IMR-90 (cell line): ENCODE data around the gene GPX1. TPM values are rescaled to one million over a fixed set of nuclear protein-coding genes. Genes with fewer than 3 reads are reported as not detected.

Experiments
- ATAC-seq: fragments of 200-7000 bp; cut with Tn5 transposase; 2 replicates; pipeline ENCODE4 v1.9.1; 2020; ENCODE audit warnings: low read depth, mild to moderate bottlenecking, moderate library complexity
- BruUV-seq: library from RNA; stranded (reverse); fragments of 400-500 nt; replicated peaks from 2 replicates; lab custom pipeline; 2021; lab: Mats Ljungman, UMichigan
- CTCF ChIA-PET: fragments of 300-600 bp; formaldehyde crosslinking; extraction: SDS; loops from one replicate; lab custom pipeline; 2021; ENCODE audit warnings: antibody characterized with exemption; lab: Yijun Ruan, JAX
- POLR2A ChIA-PET: fragments of 300-600 bp; sonication (Branson Sonifier 250); formaldehyde crosslinking; loops from one replicate; lab custom pipeline; 2022; ENCODE audit warnings: antibody characterized with exemption; ENCODE audit not compliant: unreplicated experiment; lab: Charles Lee
- DNase-seq: peaks from one replicate; pipeline ENCODE4 v3.0.0; 2013
- H2AFZ ChIP-seq: replicated peaks from 2 replicates; pipeline ENCODE3; 2013; ENCODE audit warnings: low read length, mild to moderate bottlenecking; ENCODE audit not compliant: poor library complexity
- H2AK5ac ChIP-seq: 2 replicates; pipeline ENCODE4 v1.6.1; 2013; ENCODE audit warnings: low read depth, low read length, inconsistent platforms
- H2AK9ac ChIP-seq: replicated peaks from 2 replicates; pipeline ENCODE3; 2013; ENCODE audit warnings: mild to moderate bottlenecking, low read depth, low read length, moderate library complexity; ENCODE audit not compliant: poor library complexity
- H2BK120ac ChIP-seq: 2 replicates; pipeline ENCODE4 v1.6.1; 2013; ENCODE audit warnings: low read depth, low read length, inconsistent platforms
- H2BK15ac ChIP-seq: 3 replicates; pipeline ENCODE4 v1.6.1; 2013; ENCODE audit warnings: low read depth, low read length, inconsistent platforms
- H2BK20ac ChIP-seq: 2 replicates; pipeline ENCODE4 v1.6.1; 2013; ENCODE audit warnings: low read depth, mild to moderate bottlenecking, inconsistent platforms, low read length, moderate library complexity
- H2BK5ac ChIP-seq: 2 replicates; pipeline ENCODE4 v1.6.1; 2013; ENCODE audit warnings: mild to moderate bottlenecking, low read depth, low read length, inconsistent platforms; ENCODE audit not compliant: poor library complexity, severe bottlenecking
- H3K14ac ChIP-seq: replicated peaks from 2 replicates; pipeline ENCODE4 v1.6.1; 2013; ENCODE audit warnings: low read depth, low read length, inconsistent platforms
- H3K18ac ChIP-seq: 2 replicates; pipeline ENCODE4 v1.6.1; 2013; ENCODE audit warnings: low read depth, low read length, control low read depth
- H3K23ac ChIP-seq: 2 replicates; pipeline ENCODE4 v1.6.1; 2013; ENCODE audit warnings: low read depth, low read length, inconsistent platforms
- H3K27ac ChIP-seq: 2 replicates; pipeline ENCODE4 v1.5.1; 2013; ENCODE audit warnings: mild to moderate bottlenecking, control low read depth, low read length; ENCODE audit not compliant: insufficient read depth
- H3K27me3 ChIP-seq: 2 replicates; pipeline ENCODE4 v1.6.1; 2013; ENCODE audit warnings: low read length; ENCODE audit not compliant: control insufficient read depth, insufficient read depth
- H3K36me3 ChIP-seq: 2 replicates; pipeline ENCODE4 v1.6.1; 2013; ENCODE audit warnings: low read length, mixed read lengths; ENCODE audit not compliant: control insufficient read depth, insufficient read depth
- H3K4ac ChIP-seq: 2 replicates; pipeline ENCODE4 v1.6.1; 2013; ENCODE audit warnings: low read depth, low read length, inconsistent platforms
- H3K4me1 ChIP-seq: 2 replicates; pipeline ENCODE4 v1.6.1; 2013; ENCODE audit warnings: low read length, mixed read lengths; ENCODE audit not compliant: control insufficient read depth, insufficient read depth
- H3K4me2 ChIP-seq: 2 replicates; pipeline ENCODE4 v1.6.1; 2013; ENCODE audit warnings: low read depth, mild to moderate bottlenecking, control low read depth, low read length, moderate library complexity
- H3K4me3 ChIP-seq: 2 replicates; pipeline ENCODE4 v1.5.1; 2013; ENCODE audit warnings: low read depth, mild to moderate bottlenecking, control low read depth, low read length, moderate library complexity; ENCODE audit not compliant: insufficient read depth
- H3K56ac ChIP-seq: 2 replicates; pipeline ENCODE4 v1.6.1; 2013; ENCODE audit warnings: low read length, inconsistent platforms; ENCODE audit not compliant: insufficient read depth; ENCODE audit errors: extremely low read depth
- H3K79me1 ChIP-seq, 2 experiments: 2 replicates each; pipeline ENCODE4 v1.6.1; 2013; ENCODE audit warnings: low read length in 2 of 2, inconsistent platforms in 1 of 2, low read depth in 1 of 2
- H3K9ac ChIP-seq: 2 replicates; pipeline ENCODE4 v1.6.1; 2013; ENCODE audit warnings: low read depth, low read length, control low read depth
- H3K9me1 ChIP-seq: 2 replicates; pipeline ENCODE4 v1.6.1; 2013; ENCODE audit warnings: low read length, inconsistent platforms; ENCODE audit not compliant: insufficient read depth
- H3K9me3 ChIP-seq: 2 replicates; pipeline ENCODE4 v1.6.1; 2013; ENCODE audit warnings: low read length; ENCODE audit not compliant: control insufficient read depth, insufficient read depth
- H4K20me1 ChIP-seq: 2 replicates; pipeline ENCODE4 v1.6.1; 2013; ENCODE audit warnings: low read length, inconsistent platforms; ENCODE audit not compliant: insufficient read depth
- H4K5ac ChIP-seq: 2 replicates; pipeline ENCODE4 v1.6.1; 2013; ENCODE audit warnings: mild to moderate bottlenecking, low read depth, low read length, control low read depth
- H4K8ac ChIP-seq, 2 experiments: 2 replicates each; pipeline ENCODE4 v1.6.1; 2013; ENCODE audit warnings: low read depth in 2 of 2, low read length in 2 of 2, control low read depth in 1 of 2, inconsistent platforms in 1 of 2
- H4K91ac ChIP-seq: 2 replicates; pipeline ENCODE4 v1.6.1; 2013; ENCODE audit warnings: low read depth, low read length, inconsistent platforms; ENCODE audit not compliant: insufficient read depth
- CEBPB ChIP-seq: IDR thresholded peaks from 2 replicates; pipeline ENCODE4 v1.6.1; 2012; ENCODE audit warnings: low read depth, low read length, improper control_type of control experiment
- FOS ChIP-seq: fragments of 150-350 bp; IDR thresholded peaks from 2 replicates; pipeline ENCODE4 v1.6.1; 2016; ENCODE audit warnings: low read depth, low read length
- MAZ ChIP-seq: IDR thresholded peaks from 2 replicates; pipeline ENCODE4 v1.6.1; 2012; ENCODE audit warnings: low read depth, mild to moderate bottlenecking, low read length, improper control_type of control experiment, moderate library complexity, borderline replicate concordance
- MXI1 ChIP-seq: IDR thresholded peaks from 2 replicates; pipeline ENCODE4 v1.6.1; 2012; ENCODE audit warnings: low read depth, mild to moderate bottlenecking, low read length, moderate library complexity, borderline replicate concordance
- POLR2A ChIP-seq: IDR thresholded peaks from 2 replicates; pipeline ENCODE4 v1.6.1; 2012; ENCODE audit warnings: mild to moderate bottlenecking, low read depth, low read length
- RAD21 ChIP-seq: IDR thresholded peaks from 2 replicates; pipeline ENCODE4 v1.6.1; 2012; ENCODE audit warnings: low read length, improper control_type of control experiment
- WGBS, 2 experiments: methylation state at CpG; one replicate each; pipeline versions ENCODE4 v1.1.5 to v1.1.7; 2013; ENCODE audit warnings: missing lambda C conversion rate in 2 of 2; ENCODE audit not compliant: insufficient read length in 1 of 2; ENCODE audit errors: extremely low coverage in 2 of 2; 5-methylcytosine and 5-hydroxymethylcytosine counted together
- dilution Hi-C: fragments of 300-500 bp; cut with HindIII; formaldehyde crosslinking; loops from one replicate; pipeline ENCODE4 v1.14.3; 2018; ENCODE audit warnings: low sequenced_read_pairs; ENCODE audit not compliant: unreplicated experiment
- in situ Hi-C: fragments of 300-500 bp; cut with MboI; formaldehyde crosslinking; loops from 3 replicates; pipeline ENCODE4 v1.14.3; 2019; ENCODE audit warnings: low sequenced_read_pairs, inconsistent platforms, mixed read lengths
- intact Hi-C: fragments of 100-400 bp; cut with micrococcal nuclease; formaldehyde crosslinking; loops from 2 replicates; pipeline ENCODE4 v1.10.0; 2022
- polyA plus RNA-seq, 3 experiments: library from polyadenylated mRNA; depleted of rRNA; stranded (reverse); fragments of >200 nt; gene quantifications; 2 replicates each; pipeline ENCODE4 v1.2.3, GENCODE V29; 2012; ENCODE audit warnings: low replicate concordance in 1 of 3
- total RNA-seq: library from RNA; depleted of rRNA; stranded (reverse); fragments of >200 nt; gene quantifications from 2 replicates; pipeline ENCODE4 v1.2.3, GENCODE V29; 2012

The GPX1 gene
- total and polyA plus RNA-seq, 2 of the 4 experiments (the other 2 are of a cell fraction) = 128 to 680 TPM

GRCh38 chr3:49351521-49352011 lies 6.6 kb downstream of the GPX1 start:
- H3K27ac ChIP-seq = peak overlapping the region; percentile 88
- ChIA-PET POLR2A (interaction anchor here (1.1 to 2.3 kb wide), 2 partner anchors 11 to 60 kb away, joined by 3 to 9 read pairs; partner anchors contain the start of genes RHOA, TCTA and USP4), CTCF (interaction anchor here (0.7 to 1.0 kb wide), 2 partner anchors 8 to 78 kb away, joined by 3 read pairs; partner anchors contain the start of gene NICN1)
- peak overlapping the region in 1 of 2 experiments; percentile 50; a peak in 3 of 4 replicates for H4K8ac ChIP-seq
- no TSS peak for BruUV-seq
- H2AFZ ChIP-seq = no peak overlapping the region
- peak; percentile 88 for ATAC-seq
- H3K9me1 ChIP-seq = peaks cover 18% of the 10 kb centered on the region; the same call in 1 of the 2 replicates
- peaks cover 11% of the 10 kb centered on the region for H3K36me3 ChIP-seq
- in situ Hi-C loops (loop anchor here (5.0 kb wide), 1 partner anchor 61 kb away; the partner anchor contains the start of genes RHOA and TCTA), dilution Hi-C loops (no loop called here), intact Hi-C loops (loop anchor here (1.0 kb wide), 1 partner anchor 28 kb away; no protein-coding TSS in a partner anchor)
- peak overlapping the region; percentile 5; the same call in 1 of the 3 replicates for H2BK15ac ChIP-seq
- H4K91ac ChIP-seq = peak overlapping the region; percentile 62
- H3K9me3 ChIP-seq = no peaks in the 10 kb centered on the region
- H3K4me3 ChIP-seq = no peak overlapping the region
- peaks cover 20% of the 10 kb centered on the region for H3K4me1 ChIP-seq
- H4K5ac ChIP-seq = peak overlapping the region; percentile 43
- peak overlapping the region; percentile 48 for H3K4me2 ChIP-seq
- peak overlapping the region; percentile 59; the same call in 1 of the 2 replicates for H2BK20ac ChIP-seq
- H4K20me1 ChIP-seq = peaks cover 15% of the 10 kb centered on the region; the same call in 1 of the 2 replicates
- TF ChIP-seq RAD21 = peak; percentile 8; the same call in 1 of the 2 replicates
- TF ChIP-seq CEBPB = peak; percentile 77
- TF ChIP-seq MAZ = peak; percentile 69; the same call in 1 of the 2 replicates
- TF ChIP-seq FOS = peak; percentile 77
- TF ChIP-seq POLR2A = no peak
- peak; percentile 15; the same call in 1 of the 2 replicates for TF ChIP-seq MXI1
- no peak overlapping the region for H2AK9ac ChIP-seq
- DNase-seq = peak; percentile 94
- H3K27me3 ChIP-seq = no peaks in the 10 kb centered on the region
- H2BK120ac ChIP-seq = peak overlapping the region; percentile 62
- H3K18ac ChIP-seq = peak overlapping the region; percentile 21
- WGBS, 2 experiments = no CpG with 5 or more reads among the region's 1 CpG
- H2BK5ac ChIP-seq = peak overlapping the region; percentile 88
- peaks cover 9 to 46% of the 10 kb centered on the region in 2 experiments for H3K79me1 ChIP-seq
- H3K23ac ChIP-seq = peak overlapping the region; percentile 11; the same call in 1 of the 2 replicates
- peak overlapping the region; percentile 58; the same call in 1 of the 2 replicates for H3K14ac ChIP-seq
- H3K56ac ChIP-seq = peak overlapping the region; percentile 44; the same call in 1 of the 2 replicates
- H3K9ac ChIP-seq = no peak overlapping the region; the same call in 1 of the 2 replicates
- peak overlapping the region; percentile 18; the same call in 1 of the 2 replicates for H2AK5ac ChIP-seq
- H3K4ac ChIP-seq = peak overlapping the region; percentile 68
